Vagina (tissue), 2 donors: ENCODE data around the gene PIP5K1B.

Source experiments
- CTCF ChIP-seq, 3 experiments: fragments of 450-650 bp in 2 of 3; fragments of 200-600 bp in 1 of 3; sonication (generic) in 1 of 3; IDR thresholded peaks; one replicate each; pipeline ENCODE4 v1.5.1; 2017 to 2019; ENCODE audit warnings: antibody characterized with exemption in 3 of 3, mild to moderate bottlenecking in 2 of 3, moderate library complexity in 2 of 3
- POLR2A ChIP-seq, 2 donors: fragments of 450-650 bp; IDR thresholded peaks; one replicate each; pipeline ENCODE4 v1.6.1; 2017; ENCODE audit warnings: antibody characterized with exemption in 2 of 2, mild to moderate bottlenecking in 2 of 2, moderate library complexity in 2 of 2
- POLR2AphosphoS5 ChIP-seq, 2 donors: sonication (generic); formaldehyde crosslinking; IDR thresholded peaks; one replicate each; pipeline ENCODE4 v1.9.0; 2017; ENCODE audit warnings: antibody characterized with exemption in 2 of 2, mild to moderate bottlenecking in 2 of 2, low read depth in 1 of 2; ENCODE audit not compliant: insufficient read depth in 1 of 2

- no peak for TF ChIP-seq CTCF (IDR thresholded peaks at IDR 0.05)
- no peak for TF ChIP-seq POLR2A (IDR thresholded peaks at IDR 0.05)
- no peak for TF ChIP-seq POLR2AphosphoS5 (IDR thresholded peaks at IDR 0.05; ENCODE audit: insufficient read depth in 1 of 2, low read depth in 1 of 2)
Measured at GRCh38 chr9:68852941-68853340, 147.9 kb downstream of the PIP5K1B start.
